ENCODE measurements around the gene DOCK2. TPM values are rescaled to one million over a fixed set of nuclear protein-coding genes. Genes with fewer than 3 reads are reported as not detected.

DOCK2 gene
- total and polyA plus RNA-seq, 3 donors from 2014 or later, result 6.8 to 8.9 (median 7.3) TPM

DNA sequence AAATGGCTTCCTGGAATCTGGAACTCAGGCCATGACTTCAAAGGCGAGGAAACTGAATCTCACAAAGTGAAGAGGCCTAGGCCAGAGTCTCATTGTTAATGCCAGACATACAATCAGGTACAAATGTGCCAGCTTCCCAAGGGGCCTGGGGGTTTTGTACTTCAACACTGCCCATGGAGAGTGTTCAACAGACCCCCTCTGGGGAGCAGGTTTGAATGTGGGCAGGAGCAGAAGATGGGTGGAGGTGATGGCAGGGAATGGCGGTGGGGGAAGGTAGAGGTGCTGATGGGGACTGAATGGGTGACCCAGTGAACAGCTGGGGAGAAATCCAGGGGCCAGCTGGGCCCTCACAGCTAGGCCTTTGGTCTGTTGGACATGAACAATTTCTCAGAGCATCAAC, 480.7 kb downstream of the DOCK2 start:
- Histone ChIP-seq H3K27ac (no peak overlapping the region), H3K36me3 (ENCODE audit: low read depth, missing control alignments) (no peaks in the 10 kb centered on the region), H3K4me3 (no peak overlapping the region), H3K27me3 (no peaks in the 10 kb centered on the region), H3K4me1 (no peaks in the 10 kb centered on the region), H3K9me3 (no peaks in the 10 kb centered on the region)
- no peak for DNase-seq
- 94 to 97% methylated on average over 2 of the region's 2 CpGs for WGBS, 2 donors
- intact Hi-C loops (cut with DNase I; ENCODE audit: low total_unique reads), result no loop called here
- no peak for TF ChIP-seq POLR2A (IDR thresholded peaks at IDR 0.05)
- TF ChIP-seq, protein P1, sequence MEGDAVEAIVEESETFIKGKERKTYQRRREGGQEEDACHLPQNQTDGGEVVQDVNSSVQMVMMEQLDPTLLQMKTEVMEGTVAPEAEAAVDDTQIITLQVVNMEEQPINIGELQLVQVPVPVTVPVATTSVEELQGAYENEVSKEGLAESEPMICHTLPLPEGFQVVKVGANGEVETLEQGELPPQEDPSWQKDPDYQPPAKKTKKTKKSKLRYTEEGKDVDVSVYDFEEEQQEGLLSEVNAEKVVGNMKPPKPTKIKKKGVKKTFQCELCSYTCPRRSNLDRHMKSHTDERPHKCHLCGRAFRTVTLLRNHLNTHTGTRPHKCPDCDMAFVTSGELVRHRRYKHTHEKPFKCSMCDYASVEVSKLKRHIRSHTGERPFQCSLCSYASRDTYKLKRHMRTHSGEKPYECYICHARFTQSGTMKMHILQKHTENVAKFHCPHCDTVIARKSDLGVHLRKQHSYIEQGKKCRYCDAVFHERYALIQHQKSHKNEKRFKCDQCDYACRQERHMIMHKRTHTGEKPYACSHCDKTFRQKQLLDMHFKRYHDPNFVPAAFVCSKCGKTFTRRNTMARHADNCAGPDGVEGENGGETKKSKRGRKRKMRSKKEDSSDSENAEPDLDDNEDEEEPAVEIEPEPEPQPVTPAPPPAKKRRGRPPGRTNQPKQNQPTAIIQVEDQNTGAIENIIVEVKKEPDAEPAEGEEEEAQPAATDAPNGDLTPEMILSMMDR (IDR thresholded peaks at IDR 0.05), result no peak

DNA sequence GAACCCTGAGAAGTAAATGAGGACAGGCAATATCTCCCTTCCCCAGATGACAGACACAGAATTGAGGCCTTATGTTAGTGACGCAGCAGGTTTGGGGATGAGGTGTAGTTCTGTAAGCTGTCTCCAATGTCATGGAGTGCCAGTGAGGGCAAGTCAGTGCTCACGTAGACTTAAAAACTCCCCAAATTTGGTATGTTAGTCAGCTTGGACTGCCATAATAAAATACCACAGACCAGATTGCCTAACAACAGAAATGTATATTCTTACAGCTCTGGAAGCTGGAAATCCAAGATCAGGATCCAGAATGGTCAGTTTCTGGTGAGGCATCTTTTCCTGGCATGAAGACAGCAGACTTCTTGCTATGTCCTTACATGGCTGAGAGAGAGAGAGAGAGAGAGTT, 483.5 kb downstream of the DOCK2 start:
- 94 to 100% methylated on average over 2 of the region's 2 CpGs for WGBS, 2 donors

DNA sequence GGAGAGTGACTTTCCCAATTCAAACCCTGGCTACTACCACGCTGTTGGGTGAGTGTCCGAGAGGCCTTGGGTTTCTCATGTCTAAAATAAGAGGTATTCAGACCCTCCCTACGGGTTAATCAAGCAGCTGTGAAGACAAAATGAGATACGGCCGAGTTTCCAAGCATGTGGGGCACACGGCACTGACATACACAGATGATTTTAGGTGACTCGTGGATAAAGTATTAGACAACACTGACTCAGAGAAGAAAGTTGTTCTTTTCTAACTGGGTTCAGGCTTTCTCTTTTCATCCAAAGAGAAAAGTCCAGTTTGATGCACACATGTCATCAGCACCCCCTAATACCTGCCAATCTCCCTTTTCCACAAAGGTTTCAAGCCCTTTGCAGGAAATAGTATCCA, 484.2 kb downstream of the DOCK2 start:
- no peak overlapping the region for H3K27ac ChIP-seq
- WGBS, 2 donors, result 81 to 85% methylated on average over 7 of the region's 7 CpGs
- no peak for DNase-seq
- H3K9me3 ChIP-seq, result no peaks in the 10 kb centered on the region
- no peaks in the 10 kb centered on the region for H3K27me3 ChIP-seq
- TF ChIP-seq POLR2A (IDR thresholded peaks at IDR 0.05), result no peak
- TF ChIP-seq, protein P1 (IDR thresholded peaks at IDR 0.05), result no peak
- no peaks in the 10 kb centered on the region for H3K4me1 ChIP-seq
- H3K4me3 ChIP-seq, result no peak overlapping the region
- H3K36me3 ChIP-seq (ENCODE audit: low read depth, missing control alignments), result no peaks in the 10 kb centered on the region
- intact Hi-C loops (cut with DNase I; ENCODE audit: low total_unique reads), result no loop called here

More for the DNA sequence above, 483.5 kb downstream of the DOCK2 start:
- H3K36me3 ChIP-seq (ENCODE audit: low read depth, missing control alignments), result no peaks in the 10 kb centered on the region
- H3K9me3 ChIP-seq, result no peaks in the 10 kb centered on the region
- TF ChIP-seq POLR2A (IDR thresholded peaks at IDR 0.05), result no peak
- TF ChIP-seq, protein P1 (IDR thresholded peaks at IDR 0.05), result no peak
- no peak overlapping the region for H3K27ac ChIP-seq
- H3K27me3 ChIP-seq, result no peaks in the 10 kb centered on the region
- H3K4me3 ChIP-seq, result no peak overlapping the region
- intact Hi-C loops (cut with DNase I; ENCODE audit: low total_unique reads), result no loop called here
- H3K4me1 ChIP-seq, result no peaks in the 10 kb centered on the region
- DNase-seq, result no peak

DNA sequence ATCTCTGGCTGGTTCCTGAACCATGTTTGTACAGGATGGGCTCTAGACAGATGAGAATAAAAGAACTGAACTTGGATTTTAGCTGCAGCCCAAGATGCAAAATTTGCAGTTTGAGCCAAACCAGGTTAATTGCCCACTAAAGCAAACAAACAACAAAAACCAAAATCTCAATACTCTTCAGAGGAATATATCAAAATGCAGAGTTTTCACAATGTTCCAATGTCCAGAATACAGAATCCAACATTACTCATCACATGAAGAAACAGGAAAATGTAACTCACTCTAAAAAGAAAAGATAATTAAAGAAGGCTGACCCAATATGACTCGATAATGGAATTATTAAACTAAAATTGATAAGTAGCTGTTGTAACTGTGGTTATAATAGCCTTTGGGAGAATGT, 489.0 kb downstream of the DOCK2 start:
- Histone ChIP-seq H3K9me3 (no peaks in the 10 kb centered on the region), H3K4me3 (no peak overlapping the region), H3K27ac (no peak overlapping the region), H3K27me3 (no peaks in the 10 kb centered on the region), H3K36me3 (ENCODE audit: low read depth, missing control alignments) (no peaks in the 10 kb centered on the region), H3K4me1 (no peaks in the 10 kb centered on the region)
- DNase-seq, result no peak
- intact Hi-C loops (cut with DNase I; ENCODE audit: low total_unique reads), result no loop called here
- TF ChIP-seq POLR2A (IDR thresholded peaks at IDR 0.05), result no peak
- TF ChIP-seq, protein P1 (IDR thresholded peaks at IDR 0.05), result no peak
- WGBS, 2 donors, result 79 to 89% methylated on average over 1 of the region's 1 CpG

DNA sequence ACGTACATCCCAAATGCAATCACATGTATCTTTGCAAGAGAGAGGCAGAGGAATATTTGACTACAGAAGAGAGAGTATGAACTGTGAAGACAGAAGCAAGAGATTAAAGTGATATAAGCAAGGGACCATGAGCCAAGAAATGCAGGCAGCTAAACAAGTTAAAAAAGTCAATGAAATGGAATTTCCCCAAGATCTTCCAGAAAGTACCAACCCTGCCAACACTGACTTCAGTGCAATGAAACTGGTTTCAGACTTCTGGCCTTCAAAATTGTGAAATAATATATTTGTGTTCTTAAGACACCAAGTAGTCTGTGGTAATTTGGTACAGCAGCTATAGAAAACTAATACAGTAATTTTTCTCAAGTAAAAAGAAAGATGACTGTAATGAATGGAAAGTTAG, 489.6 kb downstream of the DOCK2 start:
- Histone ChIP-seq H3K4me1 (no peaks in the 10 kb centered on the region), H3K27ac (no peak overlapping the region), H3K9me3 (no peaks in the 10 kb centered on the region), H3K27me3 (no peaks in the 10 kb centered on the region), H3K36me3 (ENCODE audit: low read depth, missing control alignments) (no peaks in the 10 kb centered on the region), H3K4me3 (no peak overlapping the region)
- TF ChIP-seq, protein P1 (IDR thresholded peaks at IDR 0.05), result no peak
- TF ChIP-seq POLR2A (IDR thresholded peaks at IDR 0.05), result no peak
- DNase-seq, result no peak
- 78 to 81% methylated on average over 1 of the region's 1 CpG for WGBS, 2 donors
- intact Hi-C loops (cut with DNase I; ENCODE audit: low total_unique reads), result no loop called here
